ENCODE measurements around the gene RAD51B.

The RAD51B gene

GRCh38 chr14:68315081-68315480 is 495.5 kb downstream of the RAD51B start:
- DNase-seq: no peak

- DNase-seq: no peak
These were observed 496.7 kb downstream of the RAD51B start for GRCh38 chr14:68316078-68316868.

- DNase-seq: no peak
These were observed 497.7 kb downstream of the RAD51B start for GRCh38 chr14:68317239-68317638.

- no peak for DNase-seq
These were observed 499.2 kb downstream of the RAD51B start for GRCh38 chr14:68318828-68319227.

GRCh38 chr14:68320495-68320894 is 500.9 kb downstream of the RAD51B start:
- DNase-seq: no peak

- DNase-seq: no peak
These were observed 503.5 kb downstream of the RAD51B start for GRCh38 chr14:68322940-68323620.

- DNase-seq: no peak
These were observed 505.8 kb downstream of the RAD51B start for GRCh38 chr14:68325267-68325807.

- no peak for DNase-seq
These were observed 507.7 kb downstream of the RAD51B start for GRCh38 chr14:68327231-68327630.

- DNase-seq: no peak
These were observed 508.9 kb downstream of the RAD51B start for GRCh38 chr14:68328509-68328908.

GRCh38 chr14:68331426-68331825 is 511.8 kb downstream of the RAD51B start:
- no peak for DNase-seq

GRCh38 chr14:68331991-68332390 is 512.4 kb downstream of the RAD51B start:
- no peak for DNase-seq

- DNase-seq: no peak
These were observed 513.7 kb downstream of the RAD51B start for GRCh38 chr14:68333262-68333661.

- no peak for DNase-seq
These were observed 515.7 kb downstream of the RAD51B start for GRCh38 chr14:68335312-68335711.

- DNase-seq: no peak
These were observed 516.6 kb downstream of the RAD51B start for GRCh38 chr14:68336165-68336564.

- DNase-seq: no peak
These were observed 517.7 kb downstream of the RAD51B start for GRCh38 chr14:68337279-68337678.

GRCh38 chr14:68340262-68340661 is 520.7 kb downstream of the RAD51B start:
- no peak for DNase-seq

- no peak for DNase-seq
These were observed 522.0 kb downstream of the RAD51B start for GRCh38 chr14:68341411-68342212.

GRCh38 chr14:68342216-68342763 is 522.7 kb downstream of the RAD51B start:
- no peak for DNase-seq

- no peak for DNase-seq
These were observed 524.0 kb downstream of the RAD51B start for GRCh38 chr14:68343534-68344118.

- DNase-seq: no peak
These were observed 526.2 kb downstream of the RAD51B start for GRCh38 chr14:68345738-68346137.

- DNase-seq: no peak
These were observed 527.2 kb downstream of the RAD51B start for GRCh38 chr14:68346556-68347343.

Data from CD4-positive, alpha-beta T cell treated with Interleukin-21 for 1 hour (primary cell).